Natural killer cell (primary cell): ENCODE measurements around the gene RNF182. TPM values are rescaled to one million over a fixed set of nuclear protein-coding genes. Genes with fewer than 3 reads are reported as not detected.
"Not testable (repeated sequence)": the region's sequence is repeated elsewhere in the genome, so short reads cannot be mapped to it uniquely, and the experiment has no call there.

Experiments used
- ATAC-seq, 3 donors: fragments of 150-1000 bp in 2 of 3; fragments of 200-7000 bp in 1 of 3; cut with Tn5 transposase; 1 replicate in 1 of 3; 2 replicates in 2 of 3; pipeline ENCODE4 v1.10.0; 2021; ENCODE audit warnings: mild to moderate bottlenecking in 2 of 3, moderate library complexity in 2 of 3
- DNase-seq, 2 donors: peaks; one replicate each; pipeline versions ENCODE4 v3.0.0 to v3.0.0-alpha.2; 2013 to 2021; ENCODE audit warnings: mixed read lengths in 1 of 2
- H3K27ac ChIP-seq: one replicate; pipeline ENCODE4 v1.5.1; 2013; ENCODE audit warnings: mild to moderate bottlenecking, low read length
- H3K27me3 ChIP-seq: one replicate; pipeline ENCODE4 v1.6.1; 2013; ENCODE audit warnings: low read length; ENCODE audit not compliant: control insufficient read depth, insufficient read depth
- H3K36me3 ChIP-seq: one replicate; pipeline ENCODE4 v1.6.1; 2013; ENCODE audit warnings: low read length; ENCODE audit not compliant: control insufficient read depth, insufficient read depth
- H3K4me1 ChIP-seq: one replicate; pipeline ENCODE4 v1.6.1; 2013; ENCODE audit warnings: low read length; ENCODE audit not compliant: control insufficient read depth, insufficient read depth
- H3K4me3 ChIP-seq: one replicate; pipeline ENCODE4 v1.5.1; 2013; ENCODE audit warnings: low read length
- H3K9me3 ChIP-seq: one replicate; pipeline ENCODE4 v1.6.1; 2013; ENCODE audit warnings: low read length; ENCODE audit not compliant: control insufficient read depth, insufficient read depth
- H3K27ac Mint-ChIP-seq, 2 donors: one replicate each; pipeline ENCODE4 v1.8.0; 2022; ENCODE audit warnings: mild to moderate bottlenecking in 2 of 2, mixed read lengths in 2 of 2, moderate library complexity in 1 of 2
- H3K27me3 Mint-ChIP-seq, 2 donors: one replicate each; pipeline ENCODE4 v1.8.0; 2022; ENCODE audit warnings: low read depth in 2 of 2, mixed read lengths in 2 of 2
- H3K36me3 Mint-ChIP-seq: one replicate; pipeline ENCODE4 v1.8.0; 2022; ENCODE audit warnings: mixed read lengths
- H3K4me1 Mint-ChIP-seq, 2 donors: one replicate each; pipeline ENCODE4 v1.8.0; 2022; ENCODE audit warnings: mixed read lengths in 2 of 2
- H3K4me3 Mint-ChIP-seq: one replicate; pipeline ENCODE4 v1.8.0; 2022; ENCODE audit warnings: mild to moderate bottlenecking, moderate library complexity, mixed read lengths
- H3K9me3 Mint-ChIP-seq, 2 donors: one replicate each; pipeline ENCODE4 v1.8.0; 2022; ENCODE audit warnings: mixed read lengths in 2 of 2
- WGBS: methylation state at CpG from one replicate; pipeline ENCODE4 v1.1.7; 2013; ENCODE audit warnings: missing lambda C conversion rate; ENCODE audit not compliant: insufficient coverage; 5-methylcytosine and 5-hydroxymethylcytosine counted together
- intact Hi-C: fragments of 100-400 bp; cut with micrococcal nuclease; formaldehyde crosslinking; loops from one replicate; pipeline ENCODE4 v1.14.2; 2022
- total RNA-seq, 4 donors: library from RNA; stranded (reverse); fragments of 120-200 nt in 1 of 4; gene quantifications; one replicate each; pipeline versions ENCODE4 v1.2.3 to v1.2.4, GENCODE V29; 2013 to 2022
- TF ChIP-seq, protein P1 (sequence below): fragments of 200-600 bp; IDR thresholded peaks from one replicate; pipeline ENCODE4 v1.8.0; 2022; ENCODE audit warnings: antibody characterized with exemption

RNF182 gene
- total RNA-seq, 3 donors from 2014 or later (not counting 1 experiment from before 2014, with no cell fraction given) = not detected

DNA sequence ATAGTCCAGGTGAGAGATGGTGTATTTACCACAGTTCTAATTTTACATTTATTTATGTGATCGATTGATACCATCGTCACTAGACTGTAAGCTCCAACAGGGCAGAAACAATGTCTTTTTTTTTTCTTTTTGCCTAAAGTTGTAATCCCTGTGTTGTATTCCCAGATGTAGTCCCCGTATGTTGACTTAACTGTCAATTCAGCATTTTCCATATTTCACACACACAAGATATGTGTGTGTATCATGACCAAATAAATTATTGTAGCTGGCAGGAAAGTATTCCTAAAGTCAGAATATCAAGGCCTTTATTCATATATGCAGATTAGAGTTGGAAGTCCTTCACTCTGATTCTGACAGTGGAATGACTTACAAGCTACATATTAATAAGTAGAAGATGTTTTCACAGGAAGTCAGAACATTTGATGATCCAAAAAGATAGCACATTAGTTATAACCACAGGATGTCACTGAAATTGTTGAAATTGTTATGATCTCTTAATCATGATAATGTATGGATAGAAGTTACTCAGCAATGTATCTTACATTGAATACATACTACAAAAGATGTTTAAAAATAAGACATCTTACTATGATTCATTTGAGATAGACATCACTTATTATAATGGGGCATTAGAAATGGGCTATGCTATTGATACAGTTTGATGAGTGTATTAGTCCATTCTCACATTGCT is 10.6 kb downstream of the RNF182 start:
- Mint-ChIP-seq H3K9me3 (no peaks in the 10 kb centered on the region), H3K27ac (no peak overlapping the region), H3K27me3 (peaks cover 12 to 25% of the 10 kb centered on the region in 2 donors), H3K4me1 (peaks cover 0 to 7% of the 10 kb centered on the region in 2 donors), H3K36me3 (no peaks in the 10 kb centered on the region), H3K4me3 (no peak overlapping the region)
- Histone ChIP-seq H3K27ac (no peak overlapping the region), H3K27me3 (peaks cover 3% of the 10 kb centered on the region), H3K9me3 (peaks cover 5% of the 10 kb centered on the region), H3K4me1 (no peaks in the 10 kb centered on the region), H3K4me3 (no peak overlapping the region), H3K36me3 (no peaks in the 10 kb centered on the region)
- ATAC-seq (no peak), DNase-seq (no peak)
- intact Hi-C loops = no loop called here
- WGBS = 100% methylated on average over 2 of the region's 3 CpGs
- TF ChIP-seq, protein P1, sequence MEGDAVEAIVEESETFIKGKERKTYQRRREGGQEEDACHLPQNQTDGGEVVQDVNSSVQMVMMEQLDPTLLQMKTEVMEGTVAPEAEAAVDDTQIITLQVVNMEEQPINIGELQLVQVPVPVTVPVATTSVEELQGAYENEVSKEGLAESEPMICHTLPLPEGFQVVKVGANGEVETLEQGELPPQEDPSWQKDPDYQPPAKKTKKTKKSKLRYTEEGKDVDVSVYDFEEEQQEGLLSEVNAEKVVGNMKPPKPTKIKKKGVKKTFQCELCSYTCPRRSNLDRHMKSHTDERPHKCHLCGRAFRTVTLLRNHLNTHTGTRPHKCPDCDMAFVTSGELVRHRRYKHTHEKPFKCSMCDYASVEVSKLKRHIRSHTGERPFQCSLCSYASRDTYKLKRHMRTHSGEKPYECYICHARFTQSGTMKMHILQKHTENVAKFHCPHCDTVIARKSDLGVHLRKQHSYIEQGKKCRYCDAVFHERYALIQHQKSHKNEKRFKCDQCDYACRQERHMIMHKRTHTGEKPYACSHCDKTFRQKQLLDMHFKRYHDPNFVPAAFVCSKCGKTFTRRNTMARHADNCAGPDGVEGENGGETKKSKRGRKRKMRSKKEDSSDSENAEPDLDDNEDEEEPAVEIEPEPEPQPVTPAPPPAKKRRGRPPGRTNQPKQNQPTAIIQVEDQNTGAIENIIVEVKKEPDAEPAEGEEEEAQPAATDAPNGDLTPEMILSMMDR = no peak

DNA sequence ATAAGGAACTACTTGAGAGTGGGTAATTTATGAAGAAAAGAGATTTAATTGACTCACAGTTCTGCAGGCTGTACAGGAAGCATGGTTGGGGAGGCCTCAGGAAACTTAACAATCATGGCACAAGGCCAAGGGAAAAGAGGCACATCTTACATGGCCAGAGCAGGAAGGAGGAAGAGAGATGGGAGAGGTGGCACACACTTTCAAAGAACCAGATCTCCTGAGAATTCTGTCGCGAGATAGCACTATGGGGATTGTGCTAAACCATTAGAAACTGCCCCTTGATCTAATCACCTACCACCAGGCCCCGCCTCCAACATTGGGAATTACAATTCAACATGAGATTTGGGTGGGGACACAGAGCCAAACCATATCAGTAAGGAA is 11.1 kb downstream of the RNF182 start:
- H3K4me1 ChIP-seq, DNase-seq, ATAC-seq, H3K9me3 ChIP-seq, H3K9me3 Mint-ChIP-seq, H3K27ac Mint-ChIP-seq, H3K27ac ChIP-seq, H3K4me1 Mint-ChIP-seq, H3K36me3 Mint-ChIP-seq, H3K4me3 ChIP-seq, H3K27me3 ChIP-seq, intact Hi-C loops, H3K4me3 Mint-ChIP-seq, H3K36me3 ChIP-seq: not testable (repeated sequence)
- peaks cover 9 to 25% of the 10 kb centered on the region in 2 donors for H3K27me3 Mint-ChIP-seq
- WGBS = 78% methylated on average over 3 of the region's 3 CpGs

DNA sequence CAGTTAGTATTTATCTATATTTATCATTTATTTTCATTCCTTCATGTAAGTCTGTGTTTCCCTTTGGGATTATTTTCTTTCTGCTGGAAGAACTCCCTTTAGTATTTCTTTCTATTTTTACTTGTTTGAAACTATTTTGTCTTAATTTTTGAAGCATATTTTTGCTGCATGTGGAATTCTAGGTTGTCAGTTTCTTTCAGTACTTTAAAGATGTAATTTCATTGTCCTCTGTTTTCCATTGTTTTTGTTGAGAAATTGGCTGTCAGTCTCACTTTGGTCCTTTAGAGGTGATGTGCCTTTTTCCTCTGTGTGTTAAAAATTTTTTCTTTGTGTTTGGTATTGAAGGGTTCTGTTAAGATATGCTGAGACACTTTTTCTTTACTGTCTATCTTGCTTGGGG is 17.1 kb downstream of the RNF182 start:
- no peak overlapping the region for H3K4me3 ChIP-seq
- no peak for ATAC-seq
- no peak overlapping the region for H3K4me3 Mint-ChIP-seq
- TF ChIP-seq, protein P1 = no peak
- H3K36me3 Mint-ChIP-seq = peaks cover 8% of the 10 kb centered on the region
- H3K9me3 ChIP-seq = peaks cover 6% of the 10 kb centered on the region
- intact Hi-C loops = no loop called here
- H3K36me3 ChIP-seq = no peaks in the 10 kb centered on the region
- H3K4me1 Mint-ChIP-seq = no peaks in the 10 kb centered on the region
- no peaks in the 10 kb centered on the region for H3K4me1 ChIP-seq
- DNase-seq = no peak
- H3K27ac Mint-ChIP-seq = no peak overlapping the region
- peaks cover 2% of the 10 kb centered on the region for H3K27me3 ChIP-seq
- no peak overlapping the region for H3K27ac ChIP-seq
- H3K9me3 Mint-ChIP-seq = no peaks in the 10 kb centered on the region
- peaks cover 16 to 57% of the 10 kb centered on the region in 2 donors for H3K27me3 Mint-ChIP-seq

DNA sequence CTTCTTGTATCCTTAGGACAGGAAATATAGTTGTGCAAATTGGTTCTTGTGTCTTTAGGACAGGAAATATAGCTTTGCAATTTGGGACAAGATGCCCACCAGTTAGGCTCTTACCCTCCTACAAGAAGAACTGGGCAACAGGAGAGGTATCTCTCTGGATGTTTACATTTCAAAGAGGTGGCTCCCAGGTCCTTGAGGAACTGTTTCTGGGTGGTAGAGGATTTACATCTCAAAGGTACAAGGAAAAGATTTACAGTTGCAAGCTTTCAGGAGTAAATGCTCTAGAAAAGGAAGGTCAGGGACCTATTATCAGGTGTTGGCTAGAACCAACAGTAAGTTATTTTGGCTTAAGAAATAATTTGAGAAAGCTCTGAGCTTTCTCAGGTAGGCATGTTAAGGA is 19.2 kb downstream of the RNF182 start:
- H3K9me3 ChIP-seq = peaks cover 6% of the 10 kb centered on the region
- ATAC-seq (no peak), DNase-seq (no peak)
- no peak overlapping the region for H3K27ac ChIP-seq
- no peak overlapping the region for H3K4me3 Mint-ChIP-seq
- no peaks in the 10 kb centered on the region for H3K4me1 Mint-ChIP-seq
- TF ChIP-seq, protein P1 = no peak
- H3K4me3 ChIP-seq = no peak overlapping the region
- no peak overlapping the region for H3K27ac Mint-ChIP-seq
- H3K36me3 ChIP-seq = no peaks in the 10 kb centered on the region
- no peaks in the 10 kb centered on the region for H3K4me1 ChIP-seq
- intact Hi-C loops = no loop called here
- H3K9me3 Mint-ChIP-seq = no peaks in the 10 kb centered on the region
- H3K36me3 Mint-ChIP-seq = peaks cover 8% of the 10 kb centered on the region
- H3K27me3 Mint-ChIP-seq = peaks cover 20 to 68% of the 10 kb centered on the region in 2 donors
- peaks cover 2% of the 10 kb centered on the region for H3K27me3 ChIP-seq
